HG03064 (cell line): ENCODE results near the gene CHD6.

Source experiments
- ATAC-seq: cut with Tn5 transposase; IDR thresholded peaks from one replicate; pipeline ENCODE4 v1.9.1; 2021; ENCODE audit warnings: low read depth; ENCODE audit not compliant: unreplicated experiment

CHD6 gene

GRCh38 chr20:41617902-41618806 is at the start of gene CHD6:
TSS of gene CHD6 (minus strand) at chr20:41618377. CDS start at chr20:41551337, 67,040 bp downstream.
- peak; percentile 98 for ATAC-seq

GRCh38 chr20:41664584-41664983 is 46.4 kb upstream of the CHD6 start:
- no peak for ATAC-seq

- no peak for ATAC-seq
Measured at GRCh38 chr20:41657655-41658054, 39.5 kb upstream of the CHD6 start.

- no peak for ATAC-seq
Measured at GRCh38 chr20:41655962-41656618, 37.9 kb upstream of the CHD6 start.

GRCh38 chr20:41654884-41655283 is 36.7 kb upstream of the CHD6 start:
- ATAC-seq: no peak

- ATAC-seq: no peak
Measured at GRCh38 chr20:41654292-41654691, 36.1 kb upstream of the CHD6 start.

GRCh38 chr20:41650231-41650948 is 32.2 kb upstream of the CHD6 start:
- no peak for ATAC-seq

GRCh38 chr20:41649489-41649888 is 31.3 kb upstream of the CHD6 start:
- ATAC-seq: no peak

- ATAC-seq: no peak
Measured at GRCh38 chr20:41645372-41645771, 27.2 kb upstream of the CHD6 start.

GRCh38 chr20:41643504-41643938 is 25.3 kb upstream of the CHD6 start:
- ATAC-seq: no peak

GRCh38 chr20:41639630-41640029 is 21.5 kb upstream of the CHD6 start:
- ATAC-seq: no peak

- no peak for ATAC-seq
Measured at GRCh38 chr20:41638456-41638855, 20.3 kb upstream of the CHD6 start.

- no peak for ATAC-seq
Measured at GRCh38 chr20:41635158-41635557, 17.0 kb upstream of the CHD6 start.

GRCh38 chr20:41632896-41633295 is 14.7 kb upstream of the CHD6 start:
- no peak for ATAC-seq

GRCh38 chr20:41631826-41632225 is 13.6 kb upstream of the CHD6 start:
- ATAC-seq: no peak

- ATAC-seq: no peak
Measured at GRCh38 chr20:41630846-41631245, 12.7 kb upstream of the CHD6 start.

- ATAC-seq: no peak
Measured at GRCh38 chr20:41627611-41628244, 9.6 kb upstream of the CHD6 start.

GRCh38 chr20:41627001-41627495 is 8.9 kb upstream of the CHD6 start:
- ATAC-seq: no peak

- ATAC-seq: no peak
Measured at GRCh38 chr20:41623625-41624375, 5.6 kb upstream of the CHD6 start.

GRCh38 chr20:41622584-41622983 is 4.4 kb upstream of the CHD6 start:
- no peak for ATAC-seq
